GM19035 (cell line): ENCODE results near the gene DPY30.

ENCODE experiments used
- ATAC-seq: cut with Tn5 transposase; IDR thresholded peaks from one replicate; pipeline ENCODE4 v1.9.1; 2021; ENCODE audit not compliant: unreplicated experiment

Gene DPY30

DNA sequence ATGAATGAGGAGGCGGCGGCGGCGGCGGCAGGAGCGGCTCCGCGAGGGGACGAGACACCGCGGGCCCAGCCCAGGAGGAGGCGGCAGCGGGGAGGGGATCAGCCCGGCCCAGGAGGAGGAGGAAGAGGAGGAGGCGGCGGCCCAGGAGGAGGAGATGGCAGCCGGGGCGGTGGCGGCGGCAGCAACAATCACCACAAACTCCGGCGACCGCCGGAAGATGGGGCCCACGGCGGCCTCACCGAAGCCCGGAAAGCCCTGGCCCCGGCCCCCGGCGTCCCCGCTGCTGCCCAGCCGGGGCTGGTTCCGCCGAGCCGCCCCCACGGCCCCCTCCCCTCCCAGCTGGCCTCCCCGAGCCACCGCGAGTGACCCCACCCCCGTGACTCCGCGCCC lies 29.3 kb downstream of the DPY30 start:
- peak; percentile 51 for ATAC-seq

DNA sequence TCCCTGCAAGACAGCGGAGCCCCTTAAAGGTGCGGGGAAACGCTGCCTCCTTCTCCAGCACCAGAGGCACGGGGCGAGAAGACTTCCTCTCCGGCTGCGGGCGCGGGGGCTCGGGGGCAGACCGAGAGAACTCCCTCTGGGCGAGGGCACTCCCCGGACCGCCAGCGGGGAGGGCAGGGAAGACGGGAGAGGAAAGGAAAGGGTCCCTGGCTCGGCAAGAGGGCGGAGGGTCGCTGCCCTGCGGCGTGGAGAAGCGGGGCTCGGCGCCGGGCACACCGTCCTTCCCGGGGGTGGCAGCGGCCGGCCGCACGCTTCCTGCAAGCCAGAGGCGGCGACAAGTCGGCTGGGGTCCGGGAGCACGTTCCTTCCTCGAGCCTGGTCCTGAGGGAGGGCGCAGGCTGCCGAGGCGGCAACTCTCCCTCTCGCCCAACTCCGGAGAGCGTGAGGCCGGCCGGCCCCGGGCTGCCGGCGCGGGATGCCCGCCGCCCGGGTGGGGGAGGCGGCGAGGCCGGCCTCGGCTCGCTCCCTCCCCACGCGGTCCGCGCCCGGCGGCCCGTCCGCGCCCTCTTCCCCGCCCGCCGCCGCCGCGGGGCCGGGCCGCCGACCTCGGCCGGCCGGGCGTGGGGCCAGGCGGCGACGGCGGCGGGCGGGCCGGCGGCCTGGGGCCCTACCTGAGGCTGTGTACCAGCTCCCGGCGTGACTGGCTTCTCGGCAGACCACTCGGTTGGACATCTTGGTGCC lies 29.9 kb downstream of the DPY30 start:
- ATAC-seq, result peak; percentile 30

DNA sequence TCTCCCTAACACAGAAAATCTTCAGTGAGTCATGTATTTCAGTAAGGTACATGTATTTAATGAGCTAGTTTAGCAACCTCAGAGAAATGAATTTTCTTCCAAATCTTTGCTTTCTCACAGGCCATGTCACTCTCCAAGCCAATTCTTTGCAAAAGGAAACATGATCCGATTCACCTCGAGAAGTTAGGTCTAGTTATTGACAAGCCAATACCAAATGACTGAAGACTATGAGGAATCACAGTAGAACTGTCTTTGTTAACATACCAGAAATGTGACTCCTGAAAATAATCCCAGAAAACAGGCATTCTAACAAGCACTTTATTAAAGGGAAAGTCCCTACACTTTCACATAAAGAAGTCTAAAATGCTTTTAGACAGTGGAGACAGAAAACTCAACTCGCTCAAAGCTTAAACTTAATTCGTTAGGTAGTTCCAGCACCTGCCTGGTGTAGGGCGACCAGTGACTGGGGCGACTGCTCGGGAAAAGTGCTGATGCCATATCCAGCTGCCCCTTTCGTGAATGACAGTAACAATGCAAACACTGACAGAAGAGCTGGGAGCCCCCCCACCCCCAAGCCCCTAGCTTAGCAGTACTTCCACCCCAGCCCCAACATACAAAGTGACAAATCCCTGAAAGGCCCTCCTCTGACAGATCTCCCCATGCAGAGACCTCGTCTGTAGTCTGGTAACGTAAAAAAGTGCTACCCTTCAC lies 30.6 kb downstream of the DPY30 start:
- ATAC-seq, result no peak

DNA sequence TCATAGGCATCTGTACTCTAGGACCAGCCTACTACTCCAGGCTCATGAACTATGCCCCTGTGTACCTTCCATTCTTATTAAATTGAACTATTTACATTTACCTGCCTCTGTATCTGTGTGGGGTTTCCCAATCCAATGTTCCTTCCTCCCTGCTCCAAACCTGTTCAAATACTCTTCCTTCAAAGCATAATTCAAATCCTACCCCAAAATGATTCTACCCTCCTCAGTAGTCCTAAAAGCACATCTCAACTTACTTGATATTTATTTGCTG lies 32.5 kb downstream of the DPY30 start:
- ATAC-seq, result no peak

DNA sequence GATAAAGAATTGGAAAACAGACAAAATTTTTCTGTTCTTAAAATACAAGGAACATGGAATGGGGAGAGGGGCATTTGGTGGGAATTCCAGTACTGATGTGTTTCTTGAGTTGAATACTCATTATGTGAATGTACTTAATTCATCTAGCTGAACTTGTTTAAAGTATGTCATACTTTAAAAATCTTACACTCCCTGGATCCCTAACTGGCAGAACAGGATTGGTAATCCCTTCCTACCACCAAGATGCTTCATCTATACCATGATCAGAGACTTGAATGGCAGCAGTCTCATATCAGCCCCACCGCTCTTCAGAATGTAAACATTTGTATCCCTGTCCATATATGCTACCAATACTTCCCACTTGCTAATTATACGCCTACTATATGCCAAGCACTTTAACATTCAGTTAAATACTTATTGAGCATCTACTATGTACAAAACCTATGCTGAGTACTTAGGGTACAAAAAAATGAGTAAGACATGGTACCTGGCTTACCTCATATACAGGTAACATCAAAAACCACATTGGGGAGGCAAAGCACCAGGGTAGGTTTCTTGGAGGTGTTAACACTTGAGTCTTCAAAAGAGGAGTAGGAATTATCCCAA lies 34.1 kb downstream of the DPY30 start:
- ATAC-seq, result no peak

DNA sequence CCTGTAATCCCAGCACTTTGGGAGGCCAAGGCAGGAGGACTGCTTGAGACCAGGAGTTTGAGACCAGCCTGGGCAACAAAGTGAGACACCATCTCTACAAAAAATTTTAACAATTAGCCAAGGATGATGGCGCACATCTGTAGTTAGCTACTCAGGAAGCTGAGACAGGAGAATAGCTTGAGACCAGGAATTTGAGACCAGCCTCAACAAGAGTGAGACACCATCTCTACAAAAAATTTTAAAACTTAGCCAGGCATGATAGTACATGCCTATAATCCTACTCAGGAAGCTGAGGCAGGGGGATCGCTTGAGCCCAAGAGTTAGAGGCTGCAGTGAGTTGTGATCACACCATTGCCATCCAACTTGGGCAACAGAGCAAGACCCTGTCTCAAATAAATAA lies 35.8 kb downstream of the DPY30 start:
- ATAC-seq, result no peak

DNA sequence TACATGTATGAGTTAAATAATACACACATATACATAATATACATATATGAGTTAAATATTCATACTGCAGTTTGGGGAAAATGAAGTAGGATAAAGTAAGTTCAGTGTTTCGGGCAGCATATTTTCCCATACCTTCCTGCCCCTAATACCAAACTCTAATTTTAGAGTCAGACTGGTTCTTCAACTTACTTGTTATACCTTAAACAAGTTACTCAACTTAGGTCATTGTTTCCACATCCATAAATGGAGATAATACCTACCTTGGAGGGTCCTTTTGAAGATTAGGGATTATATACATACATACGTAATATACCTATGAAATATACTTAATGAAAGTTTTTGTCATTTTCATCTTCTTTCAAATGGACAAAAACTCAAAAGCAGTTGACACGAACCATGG lies 37.2 kb downstream of the DPY30 start:
- ATAC-seq, result no peak

DNA sequence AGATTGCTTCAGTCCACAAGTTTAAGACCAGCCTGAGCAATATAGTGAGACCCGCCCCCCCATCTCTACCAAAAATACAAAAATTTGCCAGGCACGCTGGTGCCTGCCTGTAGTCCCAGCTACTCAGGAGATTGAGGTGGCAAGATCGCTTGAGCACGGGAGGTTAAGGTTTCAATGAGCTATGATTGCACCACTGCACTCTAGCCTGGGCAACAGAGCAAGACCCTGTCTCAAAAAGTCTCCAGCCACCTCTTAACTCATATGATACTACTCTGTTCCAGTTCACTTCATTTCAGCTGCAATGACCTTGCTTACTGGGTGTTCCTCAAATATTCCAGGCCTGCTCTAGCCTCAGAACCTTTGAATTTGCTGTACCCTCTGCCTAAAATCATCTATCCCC lies 40.2 kb downstream of the DPY30 start:
- no peak for ATAC-seq

DNA sequence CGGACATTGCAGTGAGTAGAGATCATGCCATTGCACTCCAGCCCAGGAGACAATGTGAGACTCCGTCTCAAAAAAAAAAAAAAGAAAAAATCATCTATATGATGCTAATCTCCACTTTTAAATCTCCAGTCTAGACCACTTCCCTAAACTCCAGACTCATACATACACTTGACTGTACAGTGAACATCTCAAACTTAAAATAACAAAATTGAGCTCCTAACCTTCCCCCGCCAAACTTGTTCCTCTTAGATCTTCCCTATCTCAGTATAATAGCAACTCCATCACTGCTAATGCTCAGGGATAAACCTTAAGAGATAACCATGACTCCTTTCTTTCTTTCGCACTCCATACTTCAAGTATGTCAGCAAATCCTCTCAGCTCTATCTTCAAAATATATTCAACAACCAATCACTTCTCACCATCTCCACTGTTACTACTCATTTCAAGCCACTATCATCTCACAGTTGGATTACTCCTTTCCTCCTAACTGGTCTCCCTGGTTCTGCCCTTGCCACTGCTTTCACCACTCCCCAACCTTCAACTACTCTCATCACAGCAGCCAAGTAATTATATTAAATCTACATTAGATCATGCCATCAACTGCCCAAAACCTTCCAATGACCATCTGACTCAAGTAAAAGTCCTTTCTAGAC lies 40.7 kb downstream of the DPY30 start:
- ATAC-seq, result no peak

DNA sequence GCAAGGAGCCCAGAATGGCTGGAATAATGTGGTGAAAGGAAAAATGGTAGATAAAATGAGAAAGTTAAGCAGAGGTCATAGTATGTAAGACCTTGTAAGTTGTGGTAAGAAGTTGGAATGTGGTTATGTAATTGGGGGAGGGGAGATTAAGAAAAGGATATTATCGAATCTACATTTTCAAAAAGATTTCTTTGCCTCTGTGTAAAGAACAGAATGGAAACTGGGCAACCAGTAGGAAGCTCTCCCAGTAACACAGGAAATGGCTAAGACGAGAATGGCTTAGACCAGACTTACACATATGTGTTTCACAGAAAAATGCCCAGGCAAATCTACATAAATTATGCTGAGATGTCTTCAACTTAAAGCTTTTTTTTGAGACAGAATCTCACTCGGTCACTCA lies 42.0 kb downstream of the DPY30 start:
- no peak for ATAC-seq

DNA sequence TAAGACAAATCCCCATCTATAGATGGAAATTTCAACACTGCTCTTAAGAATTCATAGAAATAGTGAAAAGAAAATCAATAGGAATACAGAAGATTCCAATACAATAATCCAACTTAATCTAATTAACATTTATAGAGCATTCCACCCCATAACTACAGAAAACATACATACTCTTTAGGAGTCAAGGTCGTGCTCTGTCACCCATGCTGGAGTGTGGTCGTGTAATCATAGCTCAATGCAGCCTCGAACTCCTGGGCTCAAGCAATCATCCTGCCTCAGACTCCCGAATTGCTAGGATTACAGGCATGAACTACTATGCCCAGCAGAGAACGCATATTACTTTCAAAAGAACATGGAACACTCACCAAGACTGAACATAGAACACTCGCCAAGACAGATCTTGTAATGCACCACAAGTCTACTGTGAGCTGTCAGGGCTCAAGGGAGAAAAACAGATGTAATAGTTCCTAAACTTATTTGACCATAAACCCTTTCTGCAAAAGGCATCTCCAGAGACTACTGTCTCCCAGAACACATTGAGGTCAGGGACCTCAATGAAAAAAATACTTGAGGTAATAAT lies 42.9 kb downstream of the DPY30 start:
- ATAC-seq, result no peak

DNA sequence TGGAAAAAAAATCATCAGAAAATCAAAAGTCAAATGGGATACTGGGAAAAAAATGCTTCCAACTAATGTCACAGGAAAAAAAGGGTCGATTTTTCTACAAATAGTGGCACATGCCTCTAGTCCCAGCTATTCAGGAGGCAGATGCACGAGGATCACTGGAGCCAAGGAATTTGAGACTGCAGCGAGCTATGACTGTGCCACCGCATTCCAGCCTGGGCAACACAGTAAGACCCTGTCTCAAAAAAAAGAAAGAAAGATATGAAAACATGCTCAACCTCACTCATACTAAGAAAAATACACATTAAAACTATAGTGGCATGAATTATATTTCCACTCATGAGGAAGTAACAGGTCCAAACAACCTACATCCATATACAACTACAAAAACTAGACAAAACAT lies 46.7 kb downstream of the DPY30 start:
- ATAC-seq, result no peak

DNA sequence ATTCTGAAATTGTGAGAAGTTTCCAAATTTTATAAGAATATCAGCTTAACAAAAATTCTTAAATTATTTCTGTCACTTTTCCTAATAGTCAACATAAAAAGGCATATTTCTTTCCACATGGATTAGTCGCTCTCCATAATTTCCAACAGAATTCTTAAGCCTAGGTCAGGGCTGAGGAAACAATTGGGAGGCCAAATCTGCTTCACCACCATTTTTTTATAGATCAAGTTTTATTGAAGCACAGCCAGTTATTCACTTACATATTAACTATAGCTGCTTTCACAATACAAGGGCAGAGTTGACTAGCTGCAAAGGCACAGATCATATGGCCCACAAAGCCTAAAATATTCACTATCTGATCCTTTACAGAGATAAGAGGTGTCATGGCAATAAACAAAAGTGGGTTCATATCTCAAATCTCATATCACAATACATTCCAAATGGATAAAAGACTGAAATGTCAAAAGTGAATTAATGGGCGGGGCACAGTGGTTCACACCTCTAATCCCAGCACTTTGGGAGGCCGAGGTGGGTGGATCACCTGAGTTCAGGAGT lies 47.5 kb downstream of the DPY30 start:
- no peak for ATAC-seq

DNA sequence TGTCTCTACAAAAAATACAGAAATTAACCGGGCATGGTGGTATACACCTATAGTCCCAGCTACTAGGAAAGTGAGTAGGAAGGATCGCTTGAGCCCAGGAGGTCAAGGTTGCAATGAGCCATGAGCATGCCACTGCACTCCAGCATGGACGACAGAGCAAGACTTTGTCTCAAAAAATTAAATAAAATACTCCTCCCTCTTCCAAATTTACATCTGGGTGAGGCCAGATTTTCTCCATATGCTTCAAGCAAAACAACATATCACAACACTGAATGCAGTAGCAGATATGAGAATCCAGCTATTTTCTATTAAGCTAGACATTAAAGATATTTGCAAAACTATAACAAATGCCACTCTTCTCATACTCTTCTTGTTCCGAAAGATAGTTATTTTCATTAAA lies 49.7 kb downstream of the DPY30 start:
- ATAC-seq, result no peak

DNA sequence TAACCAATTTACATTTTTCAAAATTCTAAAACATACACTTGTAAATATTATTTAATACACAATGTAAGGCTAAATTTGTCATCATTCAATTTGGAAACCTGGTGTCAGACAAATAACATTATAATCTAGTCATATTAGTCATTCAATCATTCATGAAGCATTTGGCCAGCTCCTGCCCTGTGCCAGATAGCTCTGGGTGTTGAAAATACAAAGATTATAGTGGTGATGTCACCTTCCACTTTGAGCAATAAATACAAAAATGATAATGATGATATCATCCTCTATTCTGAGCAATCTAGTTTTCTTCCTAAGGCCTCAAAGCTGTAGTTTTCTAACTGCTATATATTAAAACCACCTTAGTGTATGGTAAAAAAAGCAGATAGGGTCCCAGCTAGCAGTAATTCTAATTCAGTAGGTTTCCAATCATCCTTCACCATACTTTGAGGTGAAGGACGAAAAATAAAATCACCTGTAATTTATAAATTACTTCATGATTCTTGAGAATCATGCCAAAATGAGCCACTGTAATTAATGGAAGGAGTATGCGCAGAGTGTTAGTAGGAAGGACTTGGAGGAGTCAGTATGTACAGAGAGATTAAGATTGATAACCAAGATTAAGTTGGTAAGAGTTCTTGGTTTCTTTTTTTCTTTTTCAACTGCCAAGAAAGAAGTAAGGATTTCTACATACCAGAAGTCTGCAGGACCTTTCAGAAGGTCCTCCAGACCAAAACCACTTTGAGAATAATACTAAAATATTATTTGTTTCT lies 52.0 kb downstream of the DPY30 start:
- no peak for ATAC-seq

DNA sequence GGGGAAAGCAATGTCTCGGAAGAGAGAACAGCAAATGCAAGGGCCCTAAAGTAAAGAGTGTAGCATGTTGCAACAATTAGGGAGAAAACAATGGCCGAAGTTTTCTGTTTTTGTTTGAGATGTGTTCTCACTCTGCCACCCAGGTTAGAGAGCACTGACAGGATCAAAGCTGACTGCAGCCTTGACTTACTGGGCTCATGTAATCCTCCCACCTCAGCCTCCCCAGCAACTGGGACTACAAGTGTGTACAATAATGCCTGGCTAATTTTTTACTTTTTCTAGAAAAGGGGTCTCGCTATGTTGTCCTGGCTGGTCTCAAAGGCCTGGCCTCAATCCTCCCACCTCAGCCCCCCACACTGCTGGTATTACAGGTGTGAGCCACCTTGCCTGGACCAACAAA lies 52.7 kb downstream of the DPY30 start:
- no peak for ATAC-seq

DNA sequence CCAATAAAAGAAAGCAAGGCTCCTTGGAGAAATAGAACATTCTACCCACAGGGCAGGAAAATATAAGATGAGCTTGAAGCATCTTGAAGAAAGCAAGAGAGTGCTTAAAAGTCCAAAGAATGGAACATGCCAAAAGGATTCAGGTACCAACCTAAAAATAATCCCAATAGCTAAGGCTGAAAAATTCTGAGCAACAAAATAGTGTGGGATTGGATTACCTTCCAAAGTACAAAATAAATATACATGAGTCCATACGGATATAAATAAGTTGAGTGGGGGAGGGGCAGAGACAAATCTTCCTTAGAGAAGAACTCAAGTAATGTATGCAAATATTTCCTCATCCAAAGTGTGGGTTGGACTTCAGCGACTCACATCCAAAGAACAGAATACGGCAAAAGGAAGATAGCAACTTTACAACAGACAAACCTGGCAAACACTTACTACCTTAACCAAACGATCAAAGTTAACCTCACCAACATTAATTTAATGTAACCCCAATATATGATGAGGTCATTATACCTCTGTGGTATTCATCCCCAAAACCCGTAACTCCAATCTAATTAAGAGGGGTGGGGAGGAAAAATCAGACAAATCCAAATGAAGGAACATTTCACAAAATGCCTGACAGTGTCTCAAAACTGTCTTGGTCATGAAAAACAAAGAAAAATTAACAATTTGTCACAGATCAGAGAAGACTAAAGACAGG lies 55.7 kb downstream of the DPY30 start:
- ATAC-seq, result no peak

DNA sequence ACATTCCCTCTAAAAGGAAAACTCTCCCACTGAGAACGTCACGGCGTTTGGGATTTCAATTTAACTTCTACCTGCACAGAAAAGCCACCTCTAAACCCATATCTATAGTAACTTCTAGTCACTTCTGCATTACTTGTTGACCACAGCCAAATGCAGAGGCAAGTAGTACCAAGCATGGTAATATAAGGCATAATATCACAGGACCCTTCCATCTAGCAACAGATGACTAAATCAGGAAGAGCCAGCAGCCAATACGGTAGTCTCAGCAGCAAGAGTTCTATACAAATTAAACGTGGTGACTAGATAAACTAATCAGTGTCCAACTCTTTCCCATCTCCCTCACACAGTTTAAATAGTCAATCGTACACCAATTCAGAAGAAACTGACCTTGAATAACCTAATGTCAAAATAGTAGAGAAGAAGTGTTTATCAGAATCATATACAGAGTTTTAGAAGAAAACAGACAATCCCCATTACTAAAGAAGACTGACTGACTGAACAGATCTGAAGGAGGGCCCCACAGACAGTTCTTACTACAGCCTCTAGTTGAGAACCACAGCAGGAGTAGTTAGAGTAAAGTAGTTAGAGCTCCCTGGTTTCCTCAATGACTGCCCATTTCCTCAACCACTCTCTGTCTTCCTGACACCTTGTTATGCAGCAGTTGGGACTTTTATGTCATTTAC lies 58.8 kb downstream of the DPY30 start:
- ATAC-seq, result peak; percentile 99

DNA sequence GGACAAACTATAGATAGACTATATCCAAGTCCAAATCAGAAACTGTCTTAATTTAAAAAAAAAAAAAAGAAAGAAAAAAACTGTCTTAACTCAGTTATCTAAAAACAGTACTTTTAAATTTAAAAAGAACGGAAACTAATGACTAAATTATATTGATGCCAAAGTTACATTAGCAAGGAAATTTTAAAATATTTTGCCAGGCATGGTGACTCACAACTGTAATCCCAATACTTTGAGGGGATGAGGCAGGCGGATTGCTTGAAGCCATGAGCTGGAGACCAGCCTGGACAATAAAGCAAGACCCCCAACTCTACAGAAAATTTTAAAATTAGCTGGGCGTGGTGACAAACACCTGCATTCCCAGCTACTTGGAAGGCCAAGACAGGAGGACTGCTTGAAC lies 59.6 kb downstream of the DPY30 start:
- ATAC-seq, result no peak

DNA sequence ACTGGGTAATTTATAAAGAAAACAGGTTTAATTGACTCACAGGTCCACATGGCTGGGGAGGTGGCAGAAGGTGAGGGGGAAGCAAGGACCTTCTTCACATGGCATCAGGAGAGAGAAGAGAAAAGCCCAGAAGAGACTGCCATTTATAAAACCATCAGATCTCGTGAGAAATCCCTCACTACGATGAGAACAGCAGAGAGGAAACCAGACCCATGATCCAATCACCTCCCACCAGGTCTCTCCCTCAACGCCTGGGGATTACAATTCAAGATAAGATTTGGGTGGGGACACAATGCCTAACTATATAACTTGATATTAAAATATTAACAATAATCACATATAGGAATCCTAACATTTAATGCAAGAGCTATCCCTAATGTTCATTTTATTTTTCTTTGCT lies 60.6 kb downstream of the DPY30 start:
- ATAC-seq, result no peak
